Measurements from ENCODE around the gene DPAGT1. TPM values are rescaled to one million over a fixed set of nuclear protein-coding genes. Genes with fewer than 3 reads are reported as not detected.

DPAGT1 gene
- total RNA-seq, 1 experiment from 2014 or later: 63.5 TPM

- peak; percentile 64; the same call in 1 of the 2 replicates for TF ChIP-seq ARID4B (CRISPR knock-in tag; IDR thresholded peaks at IDR 0.05; ENCODE audit: borderline replicate concordance)
- peak; percentile 37; the same call in 1 of the 2 replicates for TF ChIP-seq ZNF423 (CRISPR knock-in tag; IDR thresholded peaks at IDR 0.05)
- peak; percentile 47; the same call in 1 of the 2 replicates for TF ChIP-seq HMGXB4 (CRISPR knock-in tag; IDR thresholded peaks at IDR 0.05)
- TF ChIP-seq EMX1 (CRISPR knock-in tag; IDR thresholded peaks at IDR 0.05): no peak
- TF ChIP-seq JUN (CRISPR knock-in tag; IDR thresholded peaks at IDR 0.05): peak; percentile 41; the same call in 1 of the 2 replicates
Observed at GRCh38 chr11:119056421-119056999, 45.1 kb downstream of the DPAGT1 start (continued).

GRCh38 chr11:119055901-119056300 lies 45.8 kb downstream of the DPAGT1 start:
- Mint-ChIP-seq H3K4me1 (peaks cover 17% of the 10 kb centered on the region), H3K9me3 (no peaks in the 10 kb centered on the region), H3K36me3 (peaks cover 51% of the 10 kb centered on the region), H3K4me3 (peak overlapping the region; percentile 89), H3K27me3 (ENCODE audit: low read depth) (no peaks in the 10 kb centered on the region), H3K27ac (peak overlapping the region; percentile 88)
- ATAC-seq: no peak
- ChIA-PET POLR2A (interaction anchor here (0.9 to 2.6 kb wide), 5 partner anchors 9 to 145 kb away, joined by 3 to 20 read pairs (median 5); partner anchors contain the start of genes HMBS, NLRX1 and VPS11), CTCF (interaction anchor here (0.7 to 3.0 kb wide), 8 partner anchors 11 to 265 kb away, joined by 3 to 14 read pairs (median 3); partner anchors contain the start of genes CBL, CENATAC and VPS11)
- no peak for DNase-seq (ENCODE audit: low spot score)
- no peak for TF ChIP-seq CREM (CRISPR knock-in tag; IDR thresholded peaks at IDR 0.05)
- TF ChIP-seq ZNF263 (CRISPR knock-in tag; IDR thresholded peaks at IDR 0.05; ENCODE audit: low read depth): no peak
- no peak; the same call in 1 of the 2 replicates for TF ChIP-seq HMGXB4 (CRISPR knock-in tag; IDR thresholded peaks at IDR 0.05)
- TF ChIP-seq MYBL2 (CRISPR knock-in tag; IDR thresholded peaks at IDR 0.05): no peak
- no peak for TF ChIP-seq SMAD3 (CRISPR knock-in tag; IDR thresholded peaks at IDR 0.05; ENCODE audit: borderline replicate concordance)
- TF ChIP-seq CREB1 (CRISPR knock-in tag; IDR thresholded peaks at IDR 0.05): no peak
- no peak for TF ChIP-seq ATF2 (CRISPR knock-in tag; IDR thresholded peaks at IDR 0.05; ENCODE audit: borderline replicate concordance, low read depth)
- TF ChIP-seq FOXP4 (CRISPR knock-in tag; IDR thresholded peaks at IDR 0.05): no peak
- TF ChIP-seq TCF7 (CRISPR knock-in tag; IDR thresholded peaks at IDR 0.05; ENCODE audit: low read depth): no peak
- TF ChIP-seq SP1 (CRISPR knock-in tag; conservative IDR thresholded peaks at IDR 0.05): no peak
- TF ChIP-seq GRHL2 (CRISPR knock-in tag; IDR thresholded peaks at IDR 0.05; ENCODE audit: insufficient replicate concordance, severe bottlenecking): no peak
- TF ChIP-seq USF2 (CRISPR knock-in tag; IDR thresholded peaks at IDR 0.05): no peak
- no peak for TF ChIP-seq SOX15 (CRISPR knock-in tag; IDR thresholded peaks at IDR 0.05)
- no peak for TF ChIP-seq ZBTB21 (CRISPR knock-in tag; IDR thresholded peaks at IDR 0.05; ENCODE audit: borderline replicate concordance)
- TF ChIP-seq JUN (CRISPR knock-in tag; IDR thresholded peaks at IDR 0.05): no peak
- no peak for TF ChIP-seq ATF1 (CRISPR knock-in tag; IDR thresholded peaks at IDR 0.05)

Measured in WTC11 (cell line).